Caki2 (cell line): Measurements from ENCODE around the gene ZBTB24. TPM values are rescaled to one million over a fixed set of nuclear protein-coding genes. Genes with fewer than 3 reads are reported as not detected.

Experiments used
- DNase-seq: peaks from one replicate; pipeline ENCODE4 v3.0.0-alpha.2; 2015; ENCODE audit warnings: low read depth
- in situ Hi-C: cut with HindIII; loops from 2 replicates; pipeline ENCODE4 v1.10.0; 2016; ENCODE audit warnings: low sequenced_read_pairs, low pct_unique_long_range_greater_than_20kb, mixed read lengths
- total RNA-seq: library from RNA; depleted of rRNA; stranded (reverse); fragments of >200 nt; shearing (Covaris generic); gene quantifications from 2 replicates; pipeline ENCODE4 v1.2.3, GENCODE V29; 2014; ENCODE audit warnings: low replicate concordance

ZBTB24 gene
- total RNA-seq, 1 experiment from 2014 or later, result 2.4 TPM

DNA sequence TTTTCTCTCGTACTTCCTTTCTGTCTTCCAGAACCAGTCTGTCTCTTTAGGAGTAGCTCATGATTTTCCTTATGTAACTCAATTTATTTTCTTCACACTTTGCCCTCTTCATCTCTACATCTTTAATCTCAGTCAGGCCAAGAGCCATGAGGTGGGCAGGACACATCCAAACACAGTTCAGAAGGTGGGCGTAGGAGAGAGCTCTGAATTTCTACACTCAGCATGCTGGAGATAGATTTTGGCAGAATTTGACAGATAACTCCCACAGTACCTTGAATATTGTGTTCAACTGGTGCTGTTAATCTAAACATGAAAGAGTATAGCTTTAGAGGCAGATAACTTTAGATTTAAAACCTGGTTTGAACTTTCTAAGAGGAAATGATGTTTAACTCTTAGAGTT, 23.8 kb upstream of the ZBTB24 start:
- in situ Hi-C loops, result no loop called here
- DNase-seq, result no peak

DNA sequence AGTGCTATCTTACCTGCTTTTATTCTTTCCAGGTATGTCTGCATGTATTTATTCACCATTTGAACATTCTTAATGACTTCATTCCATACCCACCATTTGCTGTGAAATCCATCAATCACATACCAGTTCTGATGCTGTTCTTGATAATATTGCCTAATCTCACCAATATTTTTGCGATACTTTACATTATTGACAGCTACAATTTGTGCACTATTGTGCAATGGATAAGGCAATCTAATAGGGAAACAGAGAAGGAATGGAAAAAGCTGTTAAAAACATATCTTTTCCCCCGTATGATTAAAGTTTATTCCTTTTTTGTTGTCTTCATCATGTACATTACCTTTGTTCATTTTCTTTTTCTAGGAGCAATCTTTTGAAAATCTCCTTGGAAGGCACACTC, 23.3 kb upstream of the ZBTB24 start:
- in situ Hi-C loops, result no loop called here
- no peak for DNase-seq

DNA sequence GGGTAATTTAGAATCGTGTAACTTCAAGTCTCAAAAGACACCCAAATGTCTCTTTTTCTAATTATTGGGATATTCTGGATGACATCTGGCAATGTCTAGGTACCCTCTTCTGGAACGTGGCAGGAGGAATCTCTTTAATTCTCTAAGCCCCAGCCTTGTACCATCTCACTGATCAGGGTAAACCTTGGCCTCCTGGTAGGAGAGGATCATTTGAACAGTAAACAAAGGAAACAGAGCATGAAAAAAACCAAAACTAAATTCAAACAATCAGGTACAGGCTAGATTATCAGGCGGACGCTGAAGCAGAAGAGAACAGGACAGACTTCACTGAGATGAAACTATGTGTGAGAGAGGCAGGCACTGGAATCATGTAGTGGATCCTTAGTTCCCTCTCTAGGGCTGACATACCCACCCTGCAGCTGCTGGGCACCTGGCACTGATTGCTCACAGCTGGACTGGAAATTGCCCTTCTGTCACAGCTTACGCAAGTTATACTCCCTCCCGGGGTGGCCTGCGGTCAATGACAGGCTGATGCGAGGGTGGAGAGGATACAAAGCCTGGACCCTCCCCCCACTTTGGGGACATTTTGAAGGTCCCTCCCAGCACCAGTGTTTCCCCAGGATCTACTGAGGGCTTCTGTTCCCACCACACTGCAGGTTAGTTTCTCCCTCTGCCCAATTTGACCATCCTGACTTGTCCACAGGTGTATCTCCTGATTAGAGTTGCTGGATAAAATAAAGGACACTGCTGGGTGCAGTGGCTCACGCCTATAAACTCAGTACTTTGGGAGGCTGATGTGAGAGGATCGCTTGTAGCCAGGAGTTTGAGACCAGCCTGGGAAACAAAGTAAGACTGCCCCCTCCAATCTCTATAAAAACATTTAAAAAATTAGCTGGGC, 20.6 kb upstream of the ZBTB24 start:
- in situ Hi-C loops, result no loop called here
- DNase-seq, result no peak

DNA sequence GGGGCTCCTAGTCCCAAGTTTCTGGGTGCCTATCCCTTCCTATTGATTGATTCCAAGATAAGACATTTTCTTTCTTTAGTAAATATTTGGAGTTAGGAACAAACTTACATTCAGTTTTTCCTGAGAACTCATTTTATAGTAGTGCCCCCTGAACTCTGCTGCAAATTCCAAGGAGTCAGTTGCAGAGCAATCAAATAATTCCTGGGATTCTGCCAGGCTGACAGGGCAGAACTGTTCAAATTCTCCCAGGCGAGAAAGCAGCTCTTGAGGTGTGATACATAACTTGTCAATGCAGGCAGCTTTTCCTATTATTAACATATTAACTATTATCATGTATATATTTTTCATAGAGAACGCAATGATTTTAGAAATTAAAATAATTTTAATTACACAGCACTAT, 15.9 kb upstream of the ZBTB24 start:
- no peak for DNase-seq
- in situ Hi-C loops, result no loop called here

DNA sequence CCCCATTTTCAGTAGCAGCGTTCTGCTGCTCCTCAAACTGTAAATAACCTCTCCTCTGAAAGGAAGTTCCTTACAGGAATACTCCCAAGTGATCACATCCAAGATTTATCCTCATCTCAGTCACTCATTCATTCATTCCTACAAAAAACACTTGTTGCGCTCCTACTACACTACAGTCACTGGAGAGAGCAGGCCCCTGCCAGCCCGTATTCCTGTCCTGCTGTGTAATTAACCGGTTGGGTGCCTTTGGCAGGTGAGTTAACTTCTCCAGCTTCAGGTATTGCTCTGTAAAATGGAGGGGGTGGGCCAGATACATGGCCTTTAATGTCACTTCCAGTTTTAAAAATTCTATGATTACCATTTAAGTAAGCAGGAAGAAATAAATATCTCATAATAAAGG, 15.0 kb upstream of the ZBTB24 start:
- in situ Hi-C loops, result no loop called here
- DNase-seq, result no peak

DNA sequence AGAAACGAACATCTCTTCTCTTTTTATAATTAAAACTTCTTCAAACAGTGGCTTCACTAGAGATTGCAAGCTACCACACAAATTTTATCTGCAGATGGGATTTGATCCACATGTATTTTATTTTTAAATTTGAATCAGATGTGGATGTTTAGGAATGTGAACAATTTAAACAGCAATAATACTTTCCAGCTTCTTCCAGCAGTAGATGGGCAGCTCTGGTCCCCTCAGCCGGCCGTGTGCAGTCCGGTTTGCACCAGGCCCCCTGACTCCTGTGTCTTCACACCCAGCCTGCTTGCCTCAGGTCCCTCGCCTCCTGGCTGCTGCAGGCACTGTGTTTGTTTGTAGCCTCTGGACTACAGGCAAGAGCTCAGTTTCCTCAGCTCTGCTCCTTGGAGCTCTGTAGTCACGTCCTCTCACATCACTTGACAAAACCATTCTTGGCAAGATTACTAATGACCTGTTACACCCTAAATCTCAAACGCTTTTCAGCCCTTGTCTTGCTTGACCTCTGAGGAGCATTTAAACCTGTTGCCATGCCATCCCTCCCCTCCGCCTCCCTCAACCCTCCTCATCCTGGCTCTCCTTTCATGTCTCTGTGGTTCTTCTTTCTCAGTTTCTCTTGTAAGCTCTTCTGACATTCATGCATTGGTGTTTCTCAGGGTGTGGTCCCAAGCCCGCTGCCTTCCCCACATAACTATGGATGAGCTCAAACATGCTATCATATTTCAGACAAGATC, 13.2 kb upstream of the ZBTB24 start:
- in situ Hi-C loops, result no loop called here
- no peak for DNase-seq

DNA sequence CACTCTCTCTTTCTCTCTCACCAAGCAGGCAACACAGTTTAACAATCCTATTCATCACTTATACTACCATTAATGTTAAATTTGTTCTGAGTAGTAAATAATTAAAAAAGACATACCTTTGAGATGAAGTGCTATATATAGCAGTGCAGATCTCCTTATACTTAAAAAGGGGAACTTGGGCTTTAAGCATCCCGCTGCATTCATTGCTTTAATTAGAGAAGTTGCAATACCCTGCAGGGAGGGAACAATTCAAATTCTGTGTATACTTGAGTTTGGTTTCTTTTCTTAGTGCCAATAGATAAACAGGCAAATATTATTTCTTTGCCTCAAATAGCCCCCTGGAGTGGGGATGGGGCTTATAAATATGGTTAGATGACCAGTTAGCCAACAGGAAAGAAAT, 10.8 kb upstream of the ZBTB24 start:
- DNase-seq, result no peak

DNA sequence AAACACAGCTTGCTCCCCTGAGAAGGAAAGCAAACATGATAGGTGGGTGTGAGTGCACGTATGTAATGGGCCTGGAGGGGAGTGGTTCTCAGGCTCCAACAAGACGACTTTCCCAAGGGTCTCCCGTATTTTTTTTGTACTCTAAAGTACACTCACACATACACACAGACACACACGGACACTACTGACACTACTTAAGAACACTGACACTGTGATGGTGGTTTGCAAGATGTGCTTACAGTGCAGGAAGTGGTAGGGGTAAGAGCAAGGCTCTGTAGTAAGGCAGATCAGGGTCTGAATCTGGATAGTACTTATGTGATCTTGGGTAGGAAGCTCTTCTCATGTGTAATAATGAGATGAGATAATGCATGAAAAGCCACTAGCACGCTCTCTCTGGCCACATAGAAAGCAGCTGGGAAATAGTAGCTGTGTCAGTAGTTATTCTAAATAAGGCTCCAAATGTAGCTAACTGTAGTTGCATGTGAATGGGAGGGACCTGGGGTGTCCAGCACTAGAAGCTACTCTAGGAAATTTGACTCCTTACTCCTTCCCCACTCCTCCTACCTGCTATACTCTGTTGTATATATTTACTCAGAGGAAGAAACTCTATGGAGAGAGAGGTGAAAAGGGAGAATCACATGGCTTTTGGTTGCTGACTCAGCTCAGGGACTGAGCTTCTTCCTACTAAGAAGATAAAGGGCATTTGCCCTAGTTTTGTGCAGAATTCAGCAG, 8.4 kb upstream of the ZBTB24 start:
- peak; percentile 52 for DNase-seq
- in situ Hi-C loops, result no loop called here

More for the DNA sequence above, 10.8 kb upstream of the ZBTB24 start:
- in situ Hi-C loops, result no loop called here

DNA sequence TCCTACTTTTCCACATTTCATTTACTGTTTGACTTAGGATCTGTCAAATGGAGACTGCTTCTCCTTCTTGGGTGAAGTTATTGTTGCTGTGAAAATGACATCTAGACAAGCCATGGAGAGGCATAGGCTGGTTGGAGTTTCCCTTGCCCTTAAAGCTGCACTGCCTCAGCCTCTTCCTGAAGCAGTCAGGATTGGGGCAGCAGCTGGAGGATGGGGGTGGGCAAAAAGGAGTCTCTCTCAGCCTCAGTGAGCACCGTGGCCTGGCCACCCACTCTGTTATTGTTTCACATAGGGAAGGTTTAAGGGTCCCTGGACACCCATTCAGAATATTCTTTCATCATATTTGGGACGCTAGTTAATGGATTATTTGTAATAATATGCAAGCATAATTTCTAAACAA, 7.7 kb upstream of the ZBTB24 start:
- no peak for DNase-seq
- in situ Hi-C loops, result no loop called here

DNA sequence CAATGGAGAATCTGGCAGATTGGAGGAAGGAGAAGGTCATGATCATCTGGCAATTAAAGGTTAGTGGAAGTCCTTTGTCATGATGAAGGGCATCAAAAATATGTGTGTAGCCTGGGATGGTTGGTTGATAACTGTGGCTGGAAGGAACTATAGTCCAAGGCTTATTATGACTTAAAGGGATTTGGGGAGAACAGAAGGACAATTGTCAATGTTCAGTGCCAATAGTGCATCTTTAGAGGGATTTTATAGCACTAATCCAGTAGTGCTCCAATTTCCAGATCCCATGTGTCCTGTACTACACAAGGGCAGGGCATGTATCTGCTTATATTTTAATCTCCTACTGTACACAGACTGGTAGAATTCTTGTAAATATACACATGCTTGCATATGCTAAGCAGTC, 5.0 kb upstream of the ZBTB24 start:
- in situ Hi-C loops, result no loop called here

DNA sequence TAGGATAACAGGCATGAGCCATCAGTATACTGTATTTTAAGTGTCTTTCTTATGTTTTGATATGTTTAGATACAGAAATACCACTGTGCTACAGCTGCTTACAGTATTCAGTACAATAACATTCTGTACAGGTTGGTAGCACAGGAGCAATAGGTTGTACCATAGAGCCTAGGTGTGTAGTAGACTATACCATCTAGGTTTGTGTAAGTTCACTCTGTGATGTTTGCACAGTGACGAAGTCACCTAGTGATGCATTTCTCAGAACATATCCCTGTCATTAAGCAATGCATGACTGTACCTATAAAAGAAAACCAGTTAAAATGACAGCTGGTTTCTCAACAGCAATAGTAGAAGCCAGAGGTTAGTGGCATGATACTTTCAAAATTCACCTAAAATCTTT, 3.0 kb upstream of the ZBTB24 start:
- DNase-seq, result no peak
- in situ Hi-C loops, result no loop called here

More for the DNA sequence above, 5.0 kb upstream of the ZBTB24 start:
- DNase-seq, result no peak

DNA sequence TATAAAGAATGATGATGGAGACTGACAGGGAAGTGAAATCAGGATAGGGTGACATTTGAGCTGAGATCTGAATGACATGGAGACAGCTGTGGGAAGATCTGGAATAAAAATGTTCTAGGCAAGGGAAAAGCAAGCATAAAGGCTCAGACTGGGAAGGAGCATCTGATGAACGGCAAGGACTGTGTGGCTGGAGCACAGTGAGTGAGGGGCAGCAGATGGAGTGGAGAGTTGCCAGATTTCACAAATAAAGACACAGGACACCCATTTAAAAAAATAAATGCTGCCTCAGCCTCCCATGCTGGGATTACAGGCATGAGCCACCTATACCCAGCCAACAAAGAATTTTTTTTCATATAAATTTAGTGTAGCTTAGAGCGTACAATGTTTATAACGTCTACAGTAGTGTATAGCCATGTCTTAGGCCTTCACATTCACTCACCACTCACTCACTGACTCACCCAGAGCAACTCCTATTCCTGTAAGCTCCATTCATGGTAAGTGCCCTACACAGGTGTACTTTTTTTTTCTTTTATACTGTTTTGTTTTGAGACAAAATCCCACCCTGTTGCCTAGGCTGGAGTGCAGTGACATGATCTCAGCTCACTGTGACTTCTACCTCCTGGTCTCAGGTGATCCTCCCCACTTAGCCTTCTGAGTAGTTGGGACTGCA, 2.4 kb upstream of the ZBTB24 start:
- in situ Hi-C loops, result no loop called here
- DNase-seq, result no peak

DNA sequence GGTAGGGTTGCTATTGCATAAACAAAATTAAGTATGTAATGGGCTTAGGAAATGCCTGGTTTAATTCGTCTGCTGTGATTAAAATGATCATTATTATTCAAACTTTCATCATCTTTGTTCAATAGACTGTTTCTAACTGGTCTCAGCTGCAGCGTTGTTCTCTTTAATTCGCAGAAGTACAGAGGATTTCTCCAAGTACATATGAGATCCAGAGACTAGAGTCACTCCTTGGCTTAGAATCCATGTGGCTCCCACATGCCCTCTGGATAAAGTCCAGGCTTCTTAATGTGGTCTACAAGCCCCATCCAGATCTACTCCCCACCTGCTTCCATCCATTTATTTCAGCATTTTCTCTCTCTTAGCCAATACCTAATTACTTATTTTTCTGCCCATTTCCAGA, 1.1 kb upstream of the ZBTB24 start:
- in situ Hi-C loops, result no loop called here
- DNase-seq, result no peak

DNA sequence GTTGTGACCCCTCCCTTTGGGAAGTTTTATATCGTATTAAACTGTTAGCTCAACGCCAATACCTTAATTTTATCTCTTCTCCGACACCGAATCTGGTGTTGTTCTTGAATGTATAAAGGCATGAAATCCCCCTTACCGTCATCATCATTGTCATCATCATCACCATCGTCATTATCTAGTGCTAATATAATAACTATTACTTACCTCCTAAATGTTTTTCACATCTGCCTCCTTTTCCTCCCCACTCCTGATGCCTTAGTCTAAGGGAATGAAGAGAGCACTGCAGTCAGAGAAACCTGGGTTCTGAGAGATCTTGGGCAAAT, 677 bp upstream of the ZBTB24 start:
- in situ Hi-C loops, result no loop called here
- DNase-seq, result peak; percentile 34

DNA sequence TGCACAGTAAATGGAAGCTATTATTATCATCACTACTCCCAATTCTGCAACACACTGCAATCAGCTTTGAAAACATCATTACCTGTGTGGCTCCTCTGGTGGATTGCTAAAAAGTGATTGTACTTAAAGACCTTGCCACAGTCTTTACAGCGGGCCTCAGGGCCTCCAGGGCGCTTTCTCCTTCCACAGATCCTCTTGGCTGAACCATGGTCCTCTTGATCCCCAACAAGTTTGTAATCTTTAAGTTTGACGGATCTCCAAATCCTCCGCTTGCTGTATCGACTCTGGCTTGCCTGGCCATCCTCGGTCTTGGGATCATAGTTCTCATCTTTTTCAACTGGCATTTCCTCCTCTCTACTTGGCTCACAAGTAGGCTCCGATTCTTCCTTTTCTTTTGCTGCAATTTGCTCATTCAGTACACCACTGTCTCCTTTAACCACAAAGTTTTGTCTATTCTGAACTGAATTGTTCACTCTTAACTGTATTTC, 2.0 kb downstream of the ZBTB24 start:
- in situ Hi-C loops, result no loop called here

DNA sequence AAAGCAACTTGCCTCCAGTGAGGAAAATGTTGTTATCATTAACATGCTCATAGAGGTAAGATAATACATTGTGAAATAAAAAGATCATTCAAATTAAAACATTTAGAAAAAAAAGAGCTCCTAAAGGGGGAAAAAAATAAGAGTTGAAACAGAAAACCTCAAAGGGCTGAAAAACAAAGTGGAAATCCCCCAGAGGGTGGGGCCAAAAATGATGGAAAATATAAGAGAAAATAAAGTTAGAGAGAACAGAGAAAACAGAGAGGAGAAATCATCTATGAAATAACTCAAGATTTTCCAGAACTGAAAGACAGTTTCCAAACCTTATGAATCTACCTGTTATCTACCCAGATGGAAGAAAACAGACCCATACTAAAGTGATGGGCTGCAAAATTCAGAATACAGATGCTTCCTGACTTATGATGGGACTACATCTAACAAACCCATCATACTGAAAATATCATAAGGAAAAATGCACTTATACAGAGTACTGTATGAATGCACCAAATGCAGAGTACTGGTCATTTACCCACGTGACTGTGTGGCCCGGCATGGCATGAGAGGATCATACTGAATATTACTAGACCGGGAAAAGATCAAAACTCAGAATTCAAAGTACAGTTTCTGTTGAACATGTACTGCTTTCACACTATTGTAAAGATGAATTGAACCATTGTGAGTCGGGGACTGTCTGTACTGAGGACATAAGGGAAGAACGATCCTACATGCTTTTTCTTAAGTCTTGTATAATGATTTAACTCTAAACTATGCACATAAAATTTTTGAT, 4.0 kb downstream of the ZBTB24 start:
- no peak for DNase-seq
- in situ Hi-C loops, result no loop called here

More for the DNA sequence above, 2.0 kb downstream of the ZBTB24 start:
- DNase-seq, result no peak

DNA sequence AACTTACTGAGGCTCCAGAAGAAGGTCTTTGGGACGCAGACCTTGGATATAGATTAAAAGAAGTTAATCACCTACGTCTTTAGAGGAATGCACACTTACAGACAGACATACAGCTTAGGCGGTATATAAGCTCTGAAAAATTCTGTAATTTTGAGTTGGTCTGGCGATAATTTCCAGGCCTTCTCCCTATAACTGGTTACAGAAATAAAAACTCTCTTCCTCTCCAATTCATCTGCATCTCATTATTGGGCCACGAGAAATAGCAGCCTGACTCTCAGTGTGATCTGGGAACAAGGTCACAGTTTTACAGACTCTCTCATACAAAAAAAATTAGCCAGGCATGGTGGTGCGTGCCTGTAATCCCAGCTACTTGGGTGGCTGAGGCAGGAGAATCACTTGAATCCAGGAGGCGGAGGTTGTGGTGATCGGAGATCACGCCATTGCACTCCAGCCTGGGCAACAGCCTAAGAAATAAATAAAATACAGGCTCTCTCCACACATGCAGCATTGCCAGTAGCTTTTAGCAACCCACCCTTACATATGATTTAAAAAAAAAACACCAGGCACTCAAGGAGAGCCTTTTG, 4.7 kb downstream of the ZBTB24 start:
- no peak for DNase-seq
- in situ Hi-C loops, result no loop called here
